Measurements from ENCODE around the gene RPL36.

DNA sequence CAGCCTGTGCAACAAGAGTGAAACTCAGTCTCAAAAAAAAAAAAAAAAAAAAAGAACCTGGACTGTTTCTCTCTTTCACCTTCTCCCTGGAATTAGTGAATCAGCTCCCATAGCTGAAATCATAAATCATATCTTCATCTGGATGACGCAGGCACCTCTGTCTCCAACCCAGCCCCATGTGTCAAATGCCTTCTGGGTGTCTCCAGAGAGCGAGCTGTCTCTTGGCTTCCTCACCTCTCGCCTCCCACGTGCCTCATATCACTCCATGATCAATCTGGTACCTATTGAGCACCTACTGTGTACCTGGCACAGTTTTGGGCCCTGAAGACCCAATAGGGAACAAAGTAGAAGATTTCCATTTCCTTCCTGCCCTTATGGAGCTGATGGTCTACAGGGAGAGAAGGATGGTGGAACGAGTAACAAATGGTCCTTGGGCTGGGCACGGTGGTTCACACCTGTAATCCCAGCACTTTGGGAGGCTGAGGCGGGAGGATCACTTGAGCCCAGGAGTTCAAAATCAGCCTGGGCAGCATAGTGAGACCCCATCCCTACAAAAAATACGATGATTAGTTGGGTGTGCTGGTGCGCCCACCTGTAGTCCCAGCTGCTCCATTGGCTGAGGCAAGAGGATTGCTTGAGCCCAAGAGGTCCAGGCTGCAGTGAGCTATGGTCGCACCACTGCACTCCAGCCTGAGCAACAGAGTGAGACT, 6.8 kb upstream of the RPL36 start:
- TF ChIP-seq POLR2A (IDR thresholded peaks at IDR 0.05; ENCODE audit: low read depth, low read length), result no peak
- TF ChIP-seq POU2F2 (IDR thresholded peaks at IDR 0.05; ENCODE audit: low read depth, low read length), result no peak
- TF ChIP-seq POLR2AphosphoS5 (IDR thresholded peaks at IDR 0.05; ENCODE audit: low read depth, low read length), result no peak
- no peak for TF ChIP-seq TAF1 (IDR thresholded peaks at IDR 0.05; ENCODE audit: low read depth, low read length)
- TF ChIP-seq SPI1 (IDR thresholded peaks at IDR 0.05; ENCODE audit: low read depth, low read length), result no peak
- TF ChIP-seq PAX5 (IDR thresholded peaks at IDR 0.05; ENCODE audit: insufficient read depth, low read length, severe bottlenecking), result no peak

Measured in GM12891 (cell line).